Inflammatory macrophage (primary cell): Measurements from ENCODE around the gene MOGAT2.

Source experiments
- DNase-seq, 2 donors: peaks; one replicate each; pipeline ENCODE4 v3.0.0-alpha.2; 2020 to 2022

MOGAT2 gene

GRCh38 chr11:75781296-75781695 lies 63.7 kb downstream of the MOGAT2 start:
- no peak for DNase-seq

- DNase-seq, result no peak
Measured at GRCh38 chr11:75781831-75782230, 64.2 kb downstream of the MOGAT2 start.
